GM21576 (cell line): ENCODE data around the gene REELD1.

Source experiments
- ATAC-seq: cut with Tn5 transposase; IDR thresholded peaks from one replicate; pipeline ENCODE4 v1.9.1; 2021; ENCODE audit warnings: mild to moderate bottlenecking, moderate library complexity; ENCODE audit not compliant: unreplicated experiment

REELD1 gene

GRCh38 chr4:146265950-146266490 is 51.7 kb downstream of the REELD1 start:
- ATAC-seq, result no peak

- ATAC-seq, result no peak
Measured at GRCh38 chr4:146267826-146268225, 53.5 kb downstream of the REELD1 start.

- ATAC-seq, result peak; percentile 56
Measured at GRCh38 chr4:146269228-146269653, 54.9 kb downstream of the REELD1 start.

- ATAC-seq, result no peak
Measured at GRCh38 chr4:146271466-146271865, 57.1 kb downstream of the REELD1 start.

- peak; percentile 60 for ATAC-seq
Measured at GRCh38 chr4:146273204-146273901, 59.0 kb downstream of the REELD1 start.

- no peak for ATAC-seq
Measured at GRCh38 chr4:146274774-146275173, 60.4 kb downstream of the REELD1 start.

- no peak for ATAC-seq
Measured at GRCh38 chr4:146275370-146275769, 61.0 kb downstream of the REELD1 start.

- ATAC-seq, result no peak
Measured at GRCh38 chr4:146278986-146279385, 64.6 kb downstream of the REELD1 start.
